ENCODE measurements around the gene RICTOR. TPM values are rescaled to one million over a fixed set of nuclear protein-coding genes. Genes with fewer than 3 reads are reported as not detected.

RICTOR gene
- total and polyA plus RNA-seq, 9 of the 15 experiments (the other 6 are each of a cell fraction or from before 2014, with no cell fraction given) = 13.9 to 46.6 (median 22.6) TPM

DNA sequence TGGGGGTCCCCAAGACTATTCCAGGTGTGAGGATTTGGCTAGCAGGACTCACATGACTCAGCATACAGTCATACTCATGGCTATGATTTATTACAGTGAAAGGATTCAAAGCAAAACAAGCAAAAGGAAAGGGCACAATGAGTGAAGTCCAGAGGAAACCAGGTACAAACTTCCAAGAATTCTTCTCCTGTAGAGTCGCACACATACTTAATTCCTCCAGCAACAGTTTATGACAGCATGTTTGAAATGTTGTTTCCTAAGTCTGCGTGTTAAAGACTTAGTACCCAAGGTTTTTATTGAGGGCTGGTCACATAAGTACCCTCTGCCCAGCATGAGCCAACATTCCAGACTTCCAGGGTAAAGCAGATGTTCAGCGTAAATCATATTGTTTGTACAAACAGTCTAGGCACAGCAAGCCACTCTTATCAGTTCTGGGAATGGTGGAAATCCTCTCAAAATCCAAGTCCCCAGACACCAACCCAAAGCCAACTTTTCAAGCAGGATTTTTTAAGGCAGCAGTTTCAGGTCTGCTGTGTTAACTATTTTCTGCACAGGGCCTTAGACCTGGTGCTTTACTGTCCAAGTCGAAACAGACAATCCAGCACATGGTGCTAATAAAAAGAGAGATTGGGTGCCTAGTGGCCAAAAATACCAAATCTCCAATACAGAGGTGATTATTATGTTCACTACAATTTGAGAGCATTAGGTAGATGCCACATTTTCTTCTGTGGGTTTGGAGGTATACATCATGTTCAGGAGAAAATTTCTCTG is 18.6 kb upstream of the RICTOR start (continued):
- peak; percentile 42; the same call in 1 of the 2 replicates for TF ChIP-seq SMARCE1 (IDR thresholded peaks at IDR 0.05)
- TF ChIP-seq, protein P1, sequence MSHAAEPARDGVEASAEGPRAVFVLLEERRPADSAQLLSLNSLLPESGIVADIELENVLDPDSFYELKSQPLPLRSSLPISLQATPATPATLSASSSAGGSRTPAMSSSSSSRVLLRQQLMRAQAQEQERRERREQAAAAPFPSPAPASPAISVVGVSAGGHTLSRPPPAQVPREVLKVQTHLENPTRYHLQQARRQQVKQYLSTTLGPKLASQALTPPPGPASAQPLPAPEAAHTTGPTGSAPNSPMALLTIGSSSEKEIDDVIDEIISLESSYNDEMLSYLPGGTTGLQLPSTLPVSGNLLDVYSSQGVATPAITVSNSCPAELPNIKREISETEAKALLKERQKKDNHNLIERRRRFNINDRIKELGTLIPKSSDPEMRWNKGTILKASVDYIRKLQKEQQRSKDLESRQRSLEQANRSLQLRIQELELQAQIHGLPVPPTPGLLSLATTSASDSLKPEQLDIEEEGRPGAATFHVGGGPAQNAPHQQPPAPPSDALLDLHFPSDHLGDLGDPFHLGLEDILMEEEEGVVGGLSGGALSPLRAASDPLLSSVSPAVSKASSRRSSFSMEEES (CRISPR knock-in tag; IDR thresholded peaks at IDR 0.05) = no peak
- TF ChIP-seq, protein P2, sequence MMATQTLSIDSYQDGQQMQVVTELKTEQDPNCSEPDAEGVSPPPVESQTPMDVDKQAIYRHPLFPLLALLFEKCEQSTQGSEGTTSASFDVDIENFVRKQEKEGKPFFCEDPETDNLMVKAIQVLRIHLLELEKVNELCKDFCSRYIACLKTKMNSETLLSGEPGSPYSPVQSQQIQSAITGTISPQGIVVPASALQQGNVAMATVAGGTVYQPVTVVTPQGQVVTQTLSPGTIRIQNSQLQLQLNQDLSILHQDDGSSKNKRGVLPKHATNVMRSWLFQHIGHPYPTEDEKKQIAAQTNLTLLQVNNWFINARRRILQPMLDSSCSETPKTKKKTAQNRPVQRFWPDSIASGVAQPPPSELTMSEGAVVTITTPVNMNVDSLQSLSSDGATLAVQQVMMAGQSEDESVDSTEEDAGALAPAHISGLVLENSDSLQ (IDR thresholded peaks at IDR 0.05) = peak; percentile 88
- no peak for TF ChIP-seq DDX20 (tag; IDR thresholded peaks at IDR 0.05; ENCODE audit: low read depth)
- TF ChIP-seq, protein P3, sequence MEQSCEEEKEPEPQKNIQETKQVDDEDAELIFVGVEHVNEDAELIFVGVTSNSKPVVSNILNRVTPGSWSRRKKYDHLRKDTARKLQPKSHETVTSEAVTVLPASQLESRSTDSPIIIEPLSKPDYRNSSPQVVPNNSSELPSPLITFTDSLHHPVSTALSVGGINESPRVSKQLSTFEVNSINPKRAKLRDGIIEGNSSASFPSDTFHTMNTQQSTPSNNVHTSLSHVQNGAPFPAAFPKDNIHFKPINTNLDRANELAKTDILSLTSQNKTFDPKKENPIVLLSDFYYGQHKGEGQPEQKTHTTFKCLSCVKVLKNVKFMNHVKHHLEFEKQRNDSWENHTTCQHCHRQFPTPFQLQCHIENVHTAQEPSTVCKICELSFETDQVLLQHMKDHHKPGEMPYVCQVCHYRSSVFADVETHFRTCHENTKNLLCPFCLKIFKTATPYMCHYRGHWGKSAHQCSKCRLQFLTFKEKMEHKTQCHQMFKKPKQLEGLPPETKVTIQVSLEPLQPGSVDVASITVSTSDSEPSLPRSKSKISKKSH (CRISPR knock-in tag; IDR thresholded peaks at IDR 0.05) = no peak
- no peak for TF ChIP-seq ZC3H4 (CRISPR knock-in tag; IDR thresholded peaks at IDR 0.05; ENCODE audit: borderline replicate concordance)
- no peak for TF ChIP-seq RBM15 (IDR thresholded peaks at IDR 0.05; ENCODE audit: insufficient read depth, low read length)
- TF ChIP-seq, protein P4, sequence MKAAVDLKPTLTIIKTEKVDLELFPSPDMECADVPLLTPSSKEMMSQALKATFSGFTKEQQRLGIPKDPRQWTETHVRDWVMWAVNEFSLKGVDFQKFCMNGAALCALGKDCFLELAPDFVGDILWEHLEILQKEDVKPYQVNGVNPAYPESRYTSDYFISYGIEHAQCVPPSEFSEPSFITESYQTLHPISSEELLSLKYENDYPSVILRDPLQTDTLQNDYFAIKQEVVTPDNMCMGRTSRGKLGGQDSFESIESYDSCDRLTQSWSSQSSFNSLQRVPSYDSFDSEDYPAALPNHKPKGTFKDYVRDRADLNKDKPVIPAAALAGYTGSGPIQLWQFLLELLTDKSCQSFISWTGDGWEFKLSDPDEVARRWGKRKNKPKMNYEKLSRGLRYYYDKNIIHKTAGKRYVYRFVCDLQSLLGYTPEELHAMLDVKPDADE (conservative IDR thresholded peaks at IDR 0.05; ENCODE audit: control insufficient read depth, low read depth, low read length) = no peak
- TF ChIP-seq MIER1 (IDR thresholded peaks at IDR 0.05; ENCODE audit: low read depth) = no peak
- TF ChIP-seq SIN3B (IDR thresholded peaks at IDR 0.05; ENCODE audit: low read depth) = no peak
- TF ChIP-seq, protein P5, sequence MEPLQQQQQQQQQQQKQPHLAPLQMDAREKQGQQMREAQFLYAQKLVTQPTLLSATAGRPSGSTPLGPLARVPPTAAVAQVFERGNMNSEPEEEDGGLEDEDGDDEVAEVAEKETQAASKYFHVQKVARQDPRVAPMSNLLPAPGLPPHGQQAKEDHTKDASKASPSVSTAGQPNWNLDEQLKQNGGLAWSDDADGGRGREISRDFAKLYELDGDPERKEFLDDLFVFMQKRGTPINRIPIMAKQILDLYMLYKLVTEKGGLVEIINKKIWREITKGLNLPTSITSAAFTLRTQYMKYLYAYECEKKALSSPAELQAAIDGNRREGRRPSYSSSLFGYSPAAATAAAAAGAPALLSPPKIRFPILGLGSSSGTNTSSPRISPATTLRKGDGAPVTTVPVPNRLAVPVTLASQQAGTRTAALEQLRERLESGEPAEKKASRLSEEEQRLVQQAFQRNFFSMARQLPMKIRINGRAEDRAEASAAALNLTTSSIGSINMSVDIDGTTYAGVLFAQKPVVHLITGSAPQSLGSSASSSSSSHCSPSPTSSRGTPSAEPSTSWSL (CRISPR knock-in tag; IDR thresholded peaks at IDR 0.05; ENCODE audit: borderline replicate concordance) = no peak
- no peak for TF ChIP-seq ZNF551 (CRISPR knock-in tag; IDR thresholded peaks at IDR 0.05)
- TF ChIP-seq SAP30 (IDR thresholded peaks at IDR 0.05; ENCODE audit: borderline replicate concordance, insufficient read depth, low read depth, low read length, poor library complexity, severe bottlenecking) = no peak
- no peak for TF ChIP-seq ATF1 (CRISPR knock-in tag; IDR thresholded peaks at IDR 0.05)
- TF ChIP-seq ATF1 (tag; IDR thresholded peaks at IDR 0.05) = no peak
- TF ChIP-seq SMARCB1 (IDR thresholded peaks at IDR 0.05; ENCODE audit: insufficient read length, low read depth) = no peak
